HG03097 (cell line): Measurements from ENCODE around the gene UBAC1.

ENCODE experiments used
- ATAC-seq: cut with Tn5 transposase; IDR thresholded peaks from one replicate; pipeline ENCODE4 v1.9.1; 2021; ENCODE audit not compliant: unreplicated experiment, low FRiP score

The UBAC1 gene, protein sequence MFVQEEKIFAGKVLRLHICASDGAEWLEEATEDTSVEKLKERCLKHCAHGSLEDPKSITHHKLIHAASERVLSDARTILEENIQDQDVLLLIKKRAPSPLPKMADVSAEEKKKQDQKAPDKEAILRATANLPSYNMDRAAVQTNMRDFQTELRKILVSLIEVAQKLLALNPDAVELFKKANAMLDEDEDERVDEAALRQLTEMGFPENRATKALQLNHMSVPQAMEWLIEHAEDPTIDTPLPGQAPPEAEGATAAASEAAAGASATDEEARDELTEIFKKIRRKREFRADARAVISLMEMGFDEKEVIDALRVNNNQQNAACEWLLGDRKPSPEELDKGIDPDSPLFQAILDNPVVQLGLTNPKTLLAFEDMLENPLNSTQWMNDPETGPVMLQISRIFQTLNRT

DNA sequence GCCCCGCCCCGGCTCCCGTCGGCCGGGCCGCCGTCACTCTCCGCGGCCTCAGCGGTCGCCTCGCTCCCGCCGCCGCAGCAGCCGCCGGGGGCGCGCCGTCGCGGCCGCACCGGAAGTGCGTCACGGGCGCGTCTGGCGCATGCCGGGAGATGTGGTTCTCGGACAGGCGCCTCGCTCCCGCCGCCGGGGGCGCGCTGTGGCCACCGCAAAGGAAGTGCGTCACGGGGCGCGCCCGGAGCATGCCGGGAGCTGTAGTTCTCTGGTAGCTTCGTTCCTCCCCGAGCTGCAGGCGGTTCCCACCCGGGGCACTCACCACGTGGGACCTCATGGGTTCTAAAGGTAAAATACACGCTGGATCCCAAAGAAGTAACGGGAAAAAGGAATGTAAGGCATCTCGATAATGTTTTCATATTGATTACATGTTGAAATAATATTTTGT lies at the start of gene UBAC1:
Gene UBAC1, minus strand, starts transcription at position 97 of the 439 bp plus-strand sequence. CDS start 211 bp downstream, outside the sequence.
- peak; percentile 85 for ATAC-seq

DNA sequence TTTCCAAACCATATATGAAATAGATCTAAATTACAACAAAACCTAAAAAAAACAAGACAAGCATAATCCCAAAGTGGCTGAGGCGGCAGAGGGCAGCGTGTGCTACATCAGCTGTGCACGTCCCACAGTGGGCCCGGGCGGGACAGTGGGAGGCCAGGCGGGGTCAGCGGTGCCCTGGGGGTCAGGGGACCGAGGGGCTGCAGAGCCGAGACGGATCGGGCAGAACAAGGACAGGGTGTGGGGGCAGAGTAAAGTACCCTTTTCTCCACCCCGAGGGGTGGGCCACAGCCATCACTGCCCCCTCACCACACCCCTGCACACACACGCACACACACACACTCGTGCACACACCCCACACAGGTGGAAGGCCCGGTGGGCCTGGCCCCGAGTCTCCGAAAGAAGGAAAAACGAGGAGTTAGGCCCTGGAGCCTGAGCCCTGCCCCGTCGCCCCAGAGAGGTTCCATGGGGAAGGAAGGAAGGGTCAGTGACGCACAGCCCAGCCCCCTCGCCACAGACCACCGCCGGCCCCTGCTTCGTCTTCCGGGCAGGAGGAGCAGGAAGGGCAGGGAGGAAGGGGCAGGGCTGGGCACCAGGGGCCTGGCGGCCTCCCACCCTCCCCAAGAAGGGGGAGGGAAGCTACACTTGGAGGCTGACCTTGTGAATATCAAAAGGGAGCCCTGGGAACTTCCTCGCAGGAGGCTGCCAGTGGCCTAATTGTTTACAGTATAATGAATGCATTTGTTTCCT lies 49.6 kb upstream of the UBAC1 start:
- no peak for ATAC-seq

DNA sequence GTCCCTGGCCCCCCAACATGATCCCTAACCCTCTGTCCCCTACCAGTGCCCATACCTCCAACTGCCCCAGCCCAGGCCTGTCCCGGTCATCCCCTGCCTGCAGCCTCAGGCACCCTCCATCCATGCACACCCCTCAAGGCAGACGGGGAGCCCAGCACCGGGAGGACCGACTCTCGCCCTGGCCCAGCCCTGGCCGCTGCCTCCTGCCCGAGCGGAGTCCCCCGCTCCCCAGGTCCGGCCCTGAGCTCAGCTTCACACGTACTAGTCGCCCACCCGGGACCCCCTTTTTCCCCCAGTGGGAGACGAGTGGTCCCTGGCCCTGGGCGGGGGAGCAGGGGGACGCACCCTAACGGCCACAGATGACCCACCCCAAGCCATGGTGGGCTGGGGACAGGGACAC lies 49.0 kb upstream of the UBAC1 start:
- no peak for ATAC-seq

DNA sequence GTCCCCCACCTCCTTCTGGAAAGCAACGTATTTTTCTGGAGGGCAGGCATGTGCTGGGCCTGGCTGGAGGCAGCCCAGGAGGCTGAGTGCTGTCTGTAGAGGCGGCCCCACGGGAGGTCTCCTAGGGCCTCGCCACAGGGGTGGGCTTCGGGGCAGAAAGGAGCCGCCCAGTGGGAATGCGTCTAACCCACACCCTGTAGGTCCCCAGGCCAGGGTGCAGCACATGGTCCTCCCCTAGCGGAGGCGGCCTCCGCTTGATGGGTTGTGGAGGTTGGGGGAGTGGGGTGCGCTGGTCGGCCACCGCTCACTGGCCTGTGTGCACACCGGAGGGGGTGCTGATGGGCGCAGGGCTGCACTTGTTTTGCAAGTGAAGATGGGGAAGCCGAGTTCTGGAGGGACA lies 48.3 kb upstream of the UBAC1 start:
- ATAC-seq, result no peak

DNA sequence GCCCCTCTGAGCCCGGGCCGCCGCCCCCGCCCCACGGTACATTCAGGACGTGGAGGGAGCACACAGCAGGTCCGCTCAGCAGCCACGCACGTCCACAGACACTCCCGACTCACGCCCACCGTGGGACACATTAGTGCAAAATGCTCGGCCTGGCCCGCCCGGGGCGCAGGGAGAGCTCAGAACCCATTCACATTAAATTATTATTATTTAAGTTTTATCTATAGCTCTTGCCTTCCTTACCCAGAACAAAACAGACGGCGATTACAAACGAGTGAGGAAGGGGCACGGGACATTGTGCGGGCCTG lies 47.5 kb upstream of the UBAC1 start:
- ATAC-seq, result no peak

DNA sequence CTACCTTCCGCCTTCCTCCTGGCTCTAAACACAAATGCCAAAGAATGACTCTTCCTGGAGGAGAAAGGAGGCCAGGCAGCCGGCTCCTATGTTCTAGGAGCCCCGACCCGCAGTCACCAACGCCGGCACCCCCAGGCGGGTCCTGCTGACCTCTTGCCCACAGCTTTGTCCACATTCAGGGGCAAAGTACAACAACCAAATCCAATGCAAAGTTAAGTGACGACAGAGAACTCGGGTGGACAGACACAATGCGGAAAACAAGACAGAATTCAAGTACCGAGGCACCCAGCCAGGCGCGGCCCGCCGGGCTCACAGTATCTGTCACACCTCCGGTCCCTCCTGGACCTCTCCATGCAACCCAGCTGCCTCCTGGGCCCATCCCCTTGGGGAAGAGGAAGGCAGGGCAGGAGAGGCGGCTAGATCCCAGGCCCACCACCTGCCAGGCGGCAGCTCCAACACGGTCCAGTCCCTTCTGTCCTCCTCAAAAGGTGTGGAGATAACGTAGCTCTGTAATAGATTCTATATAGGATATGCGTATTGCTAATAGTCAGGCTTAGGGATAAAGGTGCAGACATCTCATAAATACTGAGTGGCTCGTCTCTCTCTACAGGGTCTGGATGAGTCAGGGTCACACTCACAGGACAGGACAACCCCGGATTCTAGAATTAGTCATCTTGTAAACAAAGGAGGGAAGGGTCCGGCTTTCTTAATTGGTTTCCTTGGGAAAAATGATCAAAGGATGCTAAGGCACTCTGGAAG lies 46.9 kb upstream of the UBAC1 start:
- ATAC-seq, result no peak

DNA sequence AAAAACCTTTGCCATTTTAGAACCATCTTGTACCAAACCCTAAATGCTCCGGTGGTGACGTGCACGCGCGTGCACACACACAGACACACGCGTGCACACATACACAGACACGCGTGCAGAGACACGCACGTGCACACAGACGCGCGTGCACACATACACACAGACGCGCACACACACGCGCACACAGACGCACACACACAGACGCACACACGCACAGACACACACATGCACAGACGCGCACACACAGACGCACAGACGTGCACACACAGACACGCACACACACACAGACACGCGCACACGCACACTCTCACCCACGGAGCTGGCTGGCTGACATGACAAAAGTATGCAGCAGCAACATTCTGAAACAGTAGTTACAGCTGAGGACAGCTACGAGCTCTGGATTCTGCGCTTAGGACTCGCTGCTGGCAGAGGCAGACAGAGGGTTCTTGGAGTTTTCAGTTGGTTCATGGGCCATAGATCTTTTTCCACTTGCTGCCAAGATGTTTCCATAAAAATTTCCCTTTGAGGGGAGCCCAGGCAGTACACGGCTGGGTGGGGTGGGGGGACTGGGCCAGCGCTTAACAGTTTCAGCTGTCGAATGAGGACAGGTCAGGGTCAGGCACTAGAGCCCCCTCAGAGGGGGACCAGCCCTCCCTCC lies 46.2 kb upstream of the UBAC1 start:
- ATAC-seq, result no peak

DNA sequence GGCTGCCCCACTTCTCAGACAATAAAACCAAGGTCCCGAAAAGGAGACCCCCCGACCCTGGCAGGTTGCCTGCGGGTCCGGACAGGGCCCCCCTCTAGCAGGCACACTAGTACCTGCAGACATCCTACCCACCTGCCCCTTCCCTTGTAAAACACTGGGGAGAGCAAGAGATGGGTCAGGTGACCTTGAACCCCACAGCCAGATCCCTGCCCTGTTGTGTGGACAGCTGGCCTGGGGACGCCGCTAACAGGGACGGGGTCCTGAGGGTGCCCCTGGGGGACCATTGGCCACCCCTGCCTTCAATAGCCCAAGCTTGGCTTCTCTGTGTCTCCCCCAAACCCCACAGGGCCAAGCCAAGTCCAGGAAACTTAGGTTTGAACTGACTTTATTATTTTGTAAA lies 45.0 kb upstream of the UBAC1 start:
- ATAC-seq, result no peak

DNA sequence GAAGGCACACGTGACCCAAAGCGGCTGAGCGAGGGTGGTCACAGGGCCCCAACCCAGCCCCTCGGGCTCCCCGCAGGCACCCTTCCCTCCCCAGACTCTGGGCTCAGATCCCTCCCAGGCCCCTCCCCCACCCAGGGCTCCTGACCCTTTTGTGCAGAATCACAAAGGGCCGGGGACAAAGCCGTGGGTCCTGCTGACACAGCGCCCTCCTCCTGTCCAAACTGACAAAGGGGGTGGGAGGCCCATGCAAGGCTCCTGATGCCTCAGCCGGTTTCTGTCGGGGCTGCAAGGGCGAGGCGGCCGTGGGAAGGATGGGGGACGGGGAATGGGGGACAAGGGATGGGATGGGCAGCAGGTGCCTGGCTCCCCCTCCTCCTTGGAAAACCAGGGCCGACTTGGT lies 43.5 kb upstream of the UBAC1 start:
- ATAC-seq, result no peak

DNA sequence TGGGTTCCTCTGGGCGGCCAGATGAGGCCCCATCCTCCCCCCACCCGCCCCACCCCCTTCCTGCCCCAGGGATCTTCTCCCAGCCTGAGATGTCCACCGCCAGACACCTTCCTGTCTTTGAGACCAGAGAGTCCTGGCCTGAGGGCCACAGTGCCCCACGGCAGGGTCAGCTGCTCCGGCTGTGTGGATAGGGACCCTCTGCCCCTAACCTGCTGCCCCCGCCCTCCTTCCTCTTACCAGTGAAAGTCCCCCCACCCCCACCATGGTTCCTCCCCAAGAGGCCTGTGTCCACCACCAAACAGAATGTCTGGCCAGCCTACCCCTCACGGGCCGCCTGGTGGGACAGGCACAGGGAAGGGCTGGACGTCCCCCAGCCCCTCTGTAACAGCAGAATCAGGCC lies 43.0 kb upstream of the UBAC1 start:
- no peak for ATAC-seq

DNA sequence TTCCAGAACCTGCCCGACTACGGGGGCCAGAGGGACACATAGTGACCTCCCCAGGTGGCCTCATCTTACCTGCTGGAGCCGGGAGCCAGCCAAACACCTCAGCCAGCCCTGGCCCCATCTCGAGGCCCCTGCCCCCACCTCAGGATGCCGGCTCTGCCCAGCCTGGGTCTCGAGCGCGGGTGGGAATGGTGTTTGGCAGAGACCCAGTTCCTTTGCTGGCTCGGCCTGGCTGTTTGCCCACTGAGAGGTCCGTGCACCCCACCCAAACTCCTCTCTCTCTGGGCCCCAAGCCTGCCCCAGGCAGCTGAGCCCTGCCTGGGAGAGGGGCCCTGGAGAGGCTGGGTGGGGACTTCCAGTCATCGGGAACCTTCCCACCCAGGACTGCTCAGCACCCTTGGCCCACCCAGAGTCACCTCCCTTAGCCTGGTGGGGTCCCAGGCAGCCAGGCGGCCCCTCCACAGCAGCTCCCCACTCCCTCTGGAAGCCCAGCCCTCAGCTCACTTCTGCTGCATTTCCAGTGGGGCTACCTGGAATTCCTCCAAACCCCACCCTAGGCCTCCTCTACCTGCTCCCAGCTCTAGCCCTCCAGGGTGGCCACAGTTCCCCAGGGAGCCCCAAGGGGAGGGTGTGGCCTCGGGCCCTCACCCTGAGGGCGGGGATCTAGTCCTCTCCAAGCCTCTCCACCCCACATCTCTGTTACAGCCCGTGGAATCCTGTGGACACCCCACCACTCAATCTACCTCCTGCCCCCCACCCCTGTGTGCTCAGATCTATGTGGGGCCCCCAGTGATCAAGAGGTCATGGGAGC lies 42.4 kb upstream of the UBAC1 start:
- no peak for ATAC-seq

DNA sequence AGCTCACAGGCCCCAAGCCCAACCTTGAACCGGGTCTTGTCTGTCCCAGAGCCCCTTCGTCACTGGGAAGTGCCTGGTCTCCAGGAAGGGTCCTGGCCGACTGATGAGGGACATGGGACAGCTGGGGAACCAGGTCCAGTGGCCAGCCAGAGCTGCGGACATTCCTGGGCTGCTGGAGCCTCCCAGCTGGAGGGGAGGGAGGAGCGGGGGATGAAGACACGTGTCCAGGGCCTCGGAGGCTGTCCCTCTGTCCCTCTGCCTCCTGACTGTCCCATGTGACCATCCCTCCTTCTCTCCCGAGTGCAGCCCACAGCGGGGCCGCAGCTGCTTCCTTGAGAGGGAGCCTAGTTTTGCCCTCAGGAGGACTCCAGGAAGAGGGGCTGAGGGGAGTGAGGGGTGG lies 41.7 kb upstream of the UBAC1 start:
- ATAC-seq, result no peak

DNA sequence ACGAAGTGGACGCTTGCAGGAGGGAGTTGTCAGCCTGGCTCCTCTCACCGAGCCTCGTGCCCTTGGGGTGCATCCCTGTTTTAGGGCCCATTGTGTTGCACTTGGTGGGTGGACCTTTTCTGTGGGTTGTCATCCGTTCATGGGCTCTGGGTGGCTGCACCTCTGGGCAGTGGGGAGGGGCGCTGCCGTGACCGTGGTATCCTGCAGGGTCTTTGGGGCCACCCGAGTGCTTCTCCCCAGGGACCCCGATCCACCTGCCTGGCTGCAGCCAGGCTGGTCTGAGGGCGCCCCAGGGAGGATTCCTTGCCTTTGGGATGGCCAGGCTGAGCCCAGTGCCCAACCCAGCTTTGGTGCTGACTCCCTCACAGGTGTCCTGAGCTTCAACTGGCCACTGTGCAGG lies 41.0 kb upstream of the UBAC1 start:
- no peak for ATAC-seq

DNA sequence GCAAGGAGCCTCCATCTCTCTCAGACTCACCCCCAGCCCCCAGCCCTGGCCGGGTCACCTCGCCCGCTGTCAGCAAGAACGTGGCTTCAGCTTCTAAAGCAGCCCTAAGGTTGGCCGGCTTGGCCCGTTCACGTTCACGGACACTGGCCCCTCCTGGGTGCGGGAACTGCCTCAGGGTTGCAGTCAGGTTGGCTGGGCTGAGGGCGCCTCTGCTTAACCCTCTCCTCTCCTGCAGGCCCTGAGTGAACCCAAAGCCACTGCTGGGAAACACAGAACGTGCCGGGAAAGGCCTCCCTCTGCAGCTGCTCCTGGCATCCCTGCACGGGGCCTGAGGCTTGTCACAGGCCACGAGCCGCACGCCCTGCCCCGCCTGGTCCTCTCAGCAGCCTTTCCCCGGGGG lies 40.1 kb upstream of the UBAC1 start:
- ATAC-seq, result no peak

DNA sequence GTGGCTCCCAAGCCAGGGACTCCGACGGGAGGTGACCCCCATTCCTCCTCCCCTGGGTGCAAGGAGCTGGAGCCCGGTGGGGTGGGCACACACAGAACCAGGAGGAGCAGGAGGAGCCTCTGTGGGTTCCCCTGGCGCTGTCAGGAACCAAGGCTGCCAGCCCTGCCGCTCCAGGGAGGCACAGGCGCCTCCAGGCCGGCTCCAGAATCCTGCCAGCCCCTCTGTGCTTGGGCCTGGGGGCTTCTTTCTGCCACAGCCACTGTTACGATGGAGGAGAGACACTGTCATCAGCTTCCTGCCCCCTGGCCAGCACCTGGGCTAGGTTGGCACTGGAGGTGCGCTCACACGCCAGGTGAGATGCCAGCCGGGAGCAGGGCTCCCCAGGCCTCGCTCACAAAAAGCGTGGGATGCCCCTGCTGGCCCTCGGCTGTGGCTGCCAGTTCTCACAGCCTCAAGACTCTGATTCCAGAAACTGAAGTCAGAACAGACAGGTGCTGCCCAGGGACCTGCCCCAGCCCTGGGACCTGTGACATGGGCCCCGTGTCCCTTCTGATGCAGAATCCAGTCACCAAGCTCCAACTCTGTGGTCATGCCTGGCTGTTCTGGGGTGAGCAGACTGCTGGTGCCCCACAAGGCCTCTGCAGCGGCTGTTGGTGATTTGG lies 37.4 kb upstream of the UBAC1 start:
- no peak for ATAC-seq

DNA sequence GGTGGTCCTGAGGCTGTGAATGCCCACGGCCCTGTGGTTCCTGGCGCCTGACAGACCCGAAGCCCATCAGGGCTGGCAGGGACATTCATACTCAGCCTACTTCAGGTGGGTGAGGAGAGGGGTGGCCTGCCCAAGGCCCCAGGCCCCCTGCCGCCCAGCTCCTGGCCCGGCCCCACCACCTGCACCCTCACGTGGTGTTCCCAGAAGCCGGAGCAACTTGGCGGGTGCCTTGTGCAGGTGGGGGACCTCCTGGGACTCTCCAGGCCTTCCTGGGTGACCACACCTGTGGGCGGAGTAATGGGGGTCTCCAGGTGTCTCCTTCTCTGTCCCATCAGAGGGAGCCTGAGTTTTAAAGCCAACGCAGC lies 36.8 kb upstream of the UBAC1 start:
- ATAC-seq, result no peak

DNA sequence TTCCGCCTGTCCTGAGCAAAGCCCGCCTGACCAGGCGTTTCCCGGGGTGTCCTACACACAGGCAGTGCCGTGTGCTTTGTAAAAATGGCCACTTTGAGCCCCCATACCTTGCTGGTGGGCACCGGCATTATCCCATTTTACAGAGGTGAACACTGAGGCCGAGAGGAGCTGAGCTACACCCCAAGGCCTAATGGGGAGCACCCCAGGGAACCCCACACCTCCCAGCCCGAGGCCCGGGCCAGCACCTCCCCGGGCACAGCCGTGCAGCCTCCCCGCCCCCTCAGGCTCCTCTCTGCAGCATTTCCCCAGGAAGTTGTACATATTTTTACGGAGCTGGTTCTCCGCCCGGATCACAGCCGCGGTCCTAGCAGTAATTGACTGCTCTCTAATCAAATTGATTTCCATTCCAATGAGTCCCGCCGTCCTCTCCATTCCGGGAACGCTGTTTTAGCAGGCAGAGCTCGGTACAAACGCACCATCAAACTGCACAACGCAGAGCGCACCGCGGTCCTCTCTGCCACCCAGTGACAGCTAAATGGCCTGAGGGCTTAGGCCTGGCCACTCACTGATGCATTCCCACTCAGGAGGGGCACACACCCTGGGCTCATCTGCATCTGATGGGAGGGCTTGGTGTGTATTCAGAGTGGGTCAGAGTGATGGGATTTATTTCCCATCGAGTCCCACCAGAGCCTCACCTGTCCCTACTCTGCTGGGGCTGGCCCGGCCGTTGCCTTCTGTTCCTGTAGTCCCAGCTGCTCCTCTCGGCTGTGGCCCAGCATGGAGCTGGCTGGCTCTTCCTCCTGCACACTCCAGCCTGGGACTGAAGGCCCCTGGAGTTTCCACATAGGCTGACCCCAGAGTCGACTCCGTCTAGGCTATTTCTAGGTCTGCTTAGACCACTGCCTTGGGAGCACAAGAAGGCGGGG lies 36.2 kb upstream of the UBAC1 start:
- ATAC-seq, result no peak

DNA sequence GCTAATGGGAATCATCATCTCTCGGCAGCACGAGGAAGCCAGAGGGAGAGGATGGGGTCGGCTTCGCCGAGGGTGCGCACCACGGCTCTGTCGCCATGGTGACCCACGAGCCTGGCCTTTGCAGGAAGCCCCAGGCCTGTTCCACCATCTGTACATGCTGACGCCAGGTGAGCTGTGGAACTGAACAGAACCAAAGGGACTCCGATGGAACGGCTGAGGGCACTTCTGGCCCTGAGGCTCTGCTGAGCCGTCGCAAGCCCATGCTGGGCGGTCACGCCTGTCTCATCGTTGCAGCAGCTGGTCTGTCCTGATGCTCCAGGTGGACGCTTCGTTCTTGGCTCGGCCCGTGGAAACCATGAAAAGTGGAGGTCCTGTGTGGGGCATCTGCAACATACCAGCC lies 34.6 kb upstream of the UBAC1 start:
- no peak for ATAC-seq
